Stimulated activated CD8-positive, alpha-beta memory T cell treated with anti-CD3 and anti-CD28 coated beads, Interleukin-7, amount 100 ng/mL, for 1 hour (primary cell): Measurements from ENCODE around the gene SEL1L3.
"Not testable (repeated sequence)": the region's sequence is repeated elsewhere in the genome, so short reads cannot be mapped to it uniquely, and the experiment has no call there.

ENCODE experiments used
- DNase-seq, 2 donors: peaks; one replicate each; pipeline ENCODE4 v3.0.0-alpha.2; 2020; ENCODE audit warnings: low read depth in 2 of 2

Gene SEL1L3

DNA sequence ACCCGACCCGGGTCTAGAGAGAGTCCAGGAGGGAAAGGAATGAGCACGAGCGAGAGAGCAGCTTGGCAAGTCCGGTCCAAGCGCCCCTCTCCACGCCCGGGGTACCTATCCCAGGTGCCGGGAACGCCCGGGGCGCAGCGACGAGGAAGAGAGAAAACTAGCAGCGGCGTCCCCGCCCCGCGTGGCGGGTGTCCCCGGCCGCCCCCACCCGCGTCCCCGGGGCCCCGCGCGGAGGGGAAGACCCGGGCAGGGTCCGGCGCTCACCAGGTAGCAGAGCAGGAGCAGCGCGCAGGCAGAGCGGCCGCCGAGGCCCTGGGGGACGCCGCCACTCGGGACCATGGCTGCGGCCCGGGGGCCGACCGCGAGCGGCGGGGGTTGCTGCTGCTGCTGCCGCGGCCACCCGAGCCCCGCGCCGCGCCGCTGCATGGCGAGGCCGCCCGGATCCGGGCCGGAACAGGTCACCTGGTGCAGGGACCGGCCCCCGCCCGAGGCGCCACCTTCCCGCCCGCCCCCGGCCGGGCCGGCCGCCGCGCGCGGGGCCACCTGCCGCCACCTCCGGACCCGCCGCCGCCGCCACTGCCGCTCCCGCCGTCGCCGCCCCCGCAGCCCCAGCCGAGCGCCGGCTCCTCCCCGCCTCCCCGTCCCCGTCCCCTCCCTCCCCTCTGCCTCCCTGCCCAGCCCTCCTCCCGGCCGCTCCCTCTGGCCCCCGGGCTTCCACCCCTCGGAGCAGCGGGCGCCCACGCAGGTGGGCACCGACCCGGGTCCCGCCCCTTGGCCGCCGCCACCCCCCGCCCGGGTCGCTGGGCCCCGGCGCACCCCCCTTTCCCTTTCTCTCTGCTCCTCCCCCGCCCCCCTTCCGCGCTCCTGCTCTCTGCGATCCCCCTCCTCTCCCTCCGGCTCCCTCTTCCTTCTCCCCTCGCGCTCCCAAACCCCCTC lies at the start of gene SEL1L3:
Gene SEL1L3, minus strand, starts transcription at position 578 of the 936 bp plus-strand sequence. Its CDS starts 152 bp downstream, at position 426.
- no peak for DNase-seq

DNA sequence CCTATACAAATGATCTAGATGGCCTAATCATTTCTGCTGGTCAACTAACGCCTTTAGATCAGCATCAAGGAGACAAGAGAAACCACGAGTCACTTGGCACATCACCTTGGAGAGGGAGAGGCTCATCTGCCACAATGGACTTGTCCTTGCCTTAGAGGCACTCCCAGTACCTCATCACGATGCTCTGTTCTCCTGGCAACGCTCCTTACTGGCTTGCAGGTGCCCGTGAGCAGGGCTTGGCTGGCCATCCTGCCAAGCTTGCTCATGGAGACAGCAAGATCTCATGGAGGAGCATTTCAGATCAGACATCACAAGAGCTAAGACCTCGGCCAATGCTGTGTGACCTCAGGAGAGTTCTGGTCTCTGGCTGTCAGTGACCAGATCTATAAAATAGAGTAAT lies 48.6 kb upstream of the SEL1L3 start:
- no peak for DNase-seq

DNA sequence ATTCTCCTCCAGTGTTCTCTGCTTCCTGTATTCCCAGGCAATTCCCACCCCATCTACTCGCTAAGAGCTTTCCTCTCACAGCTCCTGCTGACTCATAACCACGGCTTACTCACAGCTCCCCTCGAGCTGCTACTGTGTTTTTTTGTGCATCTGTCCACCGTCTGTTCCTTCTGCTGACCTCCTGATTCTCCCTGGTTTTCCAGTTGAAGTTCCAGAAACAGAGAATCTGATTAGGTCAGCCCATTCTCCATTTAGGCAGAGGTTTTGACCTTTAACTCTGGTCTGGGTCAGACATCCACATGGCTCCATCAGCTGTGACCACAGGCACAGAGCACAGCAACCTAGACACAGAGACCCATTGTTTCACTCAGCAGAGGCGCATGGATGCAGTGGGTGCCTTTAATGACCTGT lies 45.7 kb upstream of the SEL1L3 start:
- DNase-seq = no peak

DNA sequence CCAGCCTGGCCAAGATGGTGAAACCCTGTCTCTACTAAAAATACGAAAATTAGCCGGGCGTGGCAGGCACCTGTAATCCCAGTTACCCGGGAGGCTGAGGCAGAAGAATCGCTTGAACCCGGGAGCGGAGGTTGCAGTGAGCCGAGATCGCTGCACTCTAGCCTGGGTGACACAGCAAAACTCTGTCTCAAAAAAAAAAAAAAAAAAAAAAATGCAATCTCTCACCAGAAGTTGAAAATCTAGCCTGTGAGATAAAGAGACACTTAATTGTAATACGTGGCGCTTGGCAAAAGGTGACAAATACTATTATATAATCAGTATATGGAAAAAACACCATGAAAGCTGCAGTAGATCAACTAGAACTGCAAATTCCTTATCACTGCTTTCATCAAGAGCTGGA lies 43.3 kb upstream of the SEL1L3 start:
- not testable (repeated sequence) for DNase-seq

DNA sequence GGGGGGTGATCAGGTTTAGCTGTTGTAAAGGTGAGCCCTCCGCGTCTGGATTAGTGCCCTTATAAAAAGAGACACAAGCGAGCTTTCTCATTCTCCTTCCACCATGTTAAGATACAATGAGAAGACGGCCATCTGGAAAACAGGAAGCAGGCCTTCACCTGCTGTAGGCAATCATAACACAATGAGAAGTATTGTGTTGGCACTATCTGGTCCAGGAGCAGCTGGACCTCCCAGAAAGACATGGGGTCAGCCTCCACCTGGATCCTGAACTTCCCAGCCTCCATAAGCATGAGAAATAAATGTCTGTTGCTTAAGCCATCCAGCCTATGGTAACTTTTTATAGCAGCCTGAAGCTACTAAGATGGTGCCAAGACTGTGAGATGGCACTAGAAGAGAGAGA lies 42.6 kb upstream of the SEL1L3 start:
- DNase-seq = no peak

DNA sequence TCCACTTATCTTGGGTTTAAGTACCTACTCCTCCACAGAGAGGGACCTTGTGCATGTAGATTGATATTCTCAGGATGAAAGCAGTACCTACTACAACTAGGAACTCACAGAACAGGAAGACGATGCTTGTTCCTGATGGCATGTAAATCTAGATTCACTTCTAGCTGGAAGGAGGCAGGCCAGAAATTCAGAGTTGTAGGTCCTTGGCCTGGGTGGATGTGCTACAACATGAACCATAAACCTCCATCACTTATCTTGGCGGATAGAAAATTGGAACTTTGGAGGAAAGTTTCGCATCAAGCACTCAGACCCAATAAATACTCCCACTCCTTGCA lies 41.9 kb upstream of the SEL1L3 start:
- DNase-seq = no peak

DNA sequence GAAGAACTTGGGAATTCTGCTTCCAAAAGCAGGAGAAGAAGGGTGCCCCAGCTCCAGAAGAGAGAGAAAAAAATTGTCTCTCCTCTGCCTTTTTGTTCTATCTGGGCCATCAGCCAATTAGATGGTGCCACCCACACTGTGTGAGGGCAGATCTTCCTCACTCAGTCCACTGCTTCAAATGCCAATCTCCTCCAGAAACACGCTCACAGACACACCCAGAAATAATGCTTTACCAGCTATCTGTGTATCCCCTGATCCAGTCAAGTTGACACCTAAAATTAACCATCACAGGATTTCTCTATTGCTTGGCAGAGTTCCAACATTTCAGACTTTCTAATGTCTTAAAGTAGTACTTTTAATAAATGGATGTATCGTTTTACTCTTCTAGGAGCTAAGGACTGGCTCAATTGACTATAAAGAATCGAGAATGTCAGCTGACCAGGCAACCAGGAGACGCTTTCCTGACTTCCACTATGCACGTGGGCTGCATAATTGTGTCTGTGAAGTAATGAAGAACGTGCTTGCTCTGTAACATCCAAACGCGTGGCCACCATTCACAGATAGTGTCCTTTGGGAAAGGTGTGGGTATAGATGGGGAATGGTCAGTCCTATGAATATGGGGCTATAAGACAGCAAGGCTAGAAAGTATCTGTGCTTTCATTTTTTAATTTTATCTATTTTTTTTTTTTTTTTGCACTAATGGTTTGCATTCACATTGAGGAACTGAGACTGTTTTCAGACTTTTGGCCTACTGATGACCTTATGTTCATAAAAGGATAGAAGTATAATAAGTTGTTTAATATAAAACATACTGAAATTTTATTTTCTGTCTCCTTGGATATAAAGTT lies 41.3 kb upstream of the SEL1L3 start:
- no peak for DNase-seq

DNA sequence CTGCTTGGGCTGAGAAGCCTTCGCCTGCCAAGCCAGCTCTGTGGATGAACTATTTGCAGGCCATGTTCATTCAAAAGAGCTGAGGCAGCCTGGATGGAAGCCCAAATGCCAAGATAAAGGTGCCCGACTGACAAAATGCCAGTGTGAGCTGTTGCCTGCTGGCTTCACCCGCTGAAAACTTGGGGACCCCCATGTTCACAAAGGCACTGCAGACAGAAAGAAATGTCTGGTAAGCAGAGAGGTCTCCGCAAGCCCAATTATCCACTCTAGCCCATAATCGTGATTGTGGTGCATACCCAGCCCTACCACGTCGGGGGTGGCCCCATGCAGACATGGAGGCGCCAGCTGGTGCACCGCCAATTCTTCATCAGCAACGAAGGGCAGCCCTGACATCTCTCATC lies 38.2 kb upstream of the SEL1L3 start:
- DNase-seq = no peak

DNA sequence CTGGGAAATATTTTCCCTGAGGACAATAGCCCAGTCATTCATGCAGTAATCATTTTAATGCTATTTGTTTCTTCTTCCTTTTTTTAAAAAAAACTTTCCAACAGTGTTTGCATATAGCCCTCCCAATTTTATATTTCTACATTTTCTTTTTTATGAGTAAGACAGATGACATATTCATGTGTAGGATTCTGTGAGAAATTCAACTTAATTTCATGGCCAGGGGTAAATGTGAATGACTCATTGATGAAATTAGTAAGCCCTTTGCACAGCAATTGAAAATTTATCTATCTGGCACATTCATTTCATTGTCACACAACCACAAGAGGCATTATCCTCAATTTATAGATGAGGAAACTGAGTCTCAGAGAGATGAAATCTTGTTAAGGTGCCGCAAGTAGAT lies 37.5 kb upstream of the SEL1L3 start:
- no peak for DNase-seq

DNA sequence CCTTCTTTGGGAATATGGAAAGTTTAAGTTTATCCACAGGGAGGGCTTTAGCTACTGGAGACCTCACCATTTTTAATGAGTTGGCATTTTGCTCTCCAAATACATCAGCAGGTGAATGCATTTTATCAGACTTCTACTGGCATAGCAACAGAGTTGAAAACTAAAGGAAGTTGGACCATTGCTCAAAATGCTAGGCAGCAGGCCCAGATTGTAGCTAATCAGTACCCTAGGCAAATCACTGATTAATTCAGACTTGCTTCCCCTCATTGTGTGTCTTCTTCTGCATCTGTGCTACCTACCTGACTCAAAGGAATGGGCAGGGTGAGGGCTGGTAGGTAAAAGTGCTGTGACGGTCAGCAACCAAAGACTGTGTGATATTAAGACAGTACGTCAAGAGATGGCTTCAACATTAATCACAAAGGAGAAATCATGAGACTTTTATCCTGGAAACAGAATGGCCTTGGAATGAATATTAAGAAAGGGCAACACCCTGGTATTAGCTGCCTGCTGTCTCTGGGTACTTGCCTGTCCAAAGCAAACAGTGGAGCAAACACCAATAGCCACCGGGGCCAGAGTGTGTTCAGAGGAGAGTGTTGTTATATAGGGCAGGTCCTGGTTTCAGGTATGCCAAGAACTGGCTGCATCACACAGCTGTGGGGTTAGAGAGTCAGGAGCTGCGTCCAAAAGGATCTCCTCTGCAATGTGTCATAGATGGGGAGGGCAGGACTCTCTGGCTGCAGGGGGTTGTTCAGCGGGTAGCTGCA lies 34.2 kb upstream of the SEL1L3 start:
- no peak for DNase-seq

DNA sequence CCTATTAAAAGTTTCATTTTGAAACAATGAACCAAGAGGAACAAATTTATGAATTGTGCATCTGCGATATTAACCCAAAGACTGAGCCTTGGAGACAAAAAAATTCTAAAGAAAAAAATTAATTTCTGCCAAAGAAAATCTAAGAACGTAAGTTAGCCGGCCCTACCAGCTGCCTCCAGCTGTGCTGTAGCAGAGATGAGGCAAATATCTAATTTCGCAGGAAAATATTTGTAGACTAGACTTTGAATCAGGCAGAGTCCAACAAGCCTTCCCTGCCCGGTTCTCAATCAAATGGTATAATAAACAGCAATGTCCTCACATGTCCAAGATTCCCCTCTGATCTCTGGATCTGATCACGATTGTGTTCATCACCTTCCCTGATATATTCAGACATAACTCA lies 30.0 kb upstream of the SEL1L3 start:
- DNase-seq = no peak

DNA sequence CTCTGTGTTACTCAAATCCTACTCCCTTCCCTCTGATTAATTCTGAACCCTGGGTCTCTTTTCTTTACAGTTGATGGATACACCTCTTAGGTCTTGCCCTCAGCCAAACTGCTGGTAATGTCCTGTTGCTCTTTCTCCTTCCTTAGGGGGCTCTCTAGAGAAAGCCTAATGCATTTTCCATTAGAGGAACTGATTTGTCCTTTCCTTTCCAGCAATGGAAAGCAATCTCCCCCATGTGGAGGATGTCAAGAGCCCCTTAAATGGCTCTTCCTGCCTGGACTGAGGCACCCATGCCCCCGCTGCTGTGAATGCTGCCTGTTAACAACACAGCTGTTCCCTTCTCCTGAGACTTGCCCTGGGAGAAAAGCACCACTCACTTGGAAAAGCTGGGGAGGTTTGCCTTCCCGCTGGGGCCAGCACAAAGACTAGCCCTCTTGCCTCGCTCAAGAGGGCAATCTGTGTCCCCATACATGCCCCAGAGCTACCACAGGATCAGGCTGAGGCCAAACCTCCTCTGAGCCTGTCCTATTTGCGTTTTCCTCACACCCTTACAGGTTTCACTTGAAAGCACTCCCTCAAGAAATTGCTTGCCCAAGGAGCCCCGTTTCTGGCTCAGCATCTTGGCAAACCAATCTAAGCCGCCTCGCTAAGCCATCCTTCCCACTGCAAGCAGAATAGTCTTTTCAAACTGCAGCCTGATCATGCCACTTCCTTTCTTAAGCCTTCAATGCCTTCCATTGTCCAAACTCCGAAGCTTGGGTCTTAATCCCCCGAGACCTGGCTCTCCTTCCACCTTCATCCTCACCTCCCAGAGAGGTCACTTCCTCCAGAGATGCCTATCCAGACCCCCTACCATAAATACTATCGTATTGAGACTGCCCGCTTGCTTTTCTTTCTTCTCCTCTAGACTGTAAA lies 28.0 kb upstream of the SEL1L3 start:
- no peak for DNase-seq

DNA sequence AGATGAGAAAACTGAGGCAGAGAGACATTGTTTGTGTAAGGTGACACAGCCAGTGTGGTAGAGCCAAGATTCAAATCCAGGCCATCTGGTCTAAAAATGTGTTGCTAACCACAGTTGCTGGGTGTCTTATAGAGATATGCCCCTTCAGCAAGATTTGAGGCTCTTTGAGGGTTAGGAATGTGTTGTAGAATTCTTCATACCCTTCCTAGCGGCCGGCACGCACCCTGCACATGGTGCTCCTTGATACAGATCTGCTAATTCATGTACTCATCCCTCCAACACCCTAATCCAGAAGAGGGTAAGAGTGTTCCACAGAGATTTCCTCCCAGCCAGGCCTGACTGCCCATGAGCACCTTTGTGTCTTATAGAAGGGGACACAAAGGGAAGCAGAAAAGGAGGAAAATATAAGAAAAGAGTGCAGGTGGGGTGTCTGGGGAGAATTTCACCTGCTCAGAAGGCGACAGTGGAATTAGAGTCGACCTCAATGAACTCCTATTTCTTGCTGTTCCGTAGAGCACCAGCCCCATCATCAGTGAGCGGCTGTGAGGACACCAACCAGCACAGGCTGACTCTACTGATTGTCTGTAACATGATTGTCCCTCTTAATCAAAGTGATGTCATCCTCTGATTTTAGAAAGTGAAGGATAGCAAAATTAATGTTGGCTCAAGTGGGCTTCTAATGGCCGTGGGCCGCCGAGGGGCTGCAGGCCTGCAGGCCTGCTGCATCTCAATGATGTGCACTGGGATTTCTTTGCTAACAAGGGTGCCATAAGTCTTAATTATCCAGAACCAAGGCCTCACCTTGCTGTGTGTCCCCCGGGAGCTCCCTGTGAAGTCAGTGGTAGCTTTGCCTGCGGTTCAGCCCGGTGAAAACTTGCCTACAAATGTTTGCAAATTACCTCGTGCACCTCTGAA lies 27.1 kb upstream of the SEL1L3 start:
- DNase-seq = no peak

DNA sequence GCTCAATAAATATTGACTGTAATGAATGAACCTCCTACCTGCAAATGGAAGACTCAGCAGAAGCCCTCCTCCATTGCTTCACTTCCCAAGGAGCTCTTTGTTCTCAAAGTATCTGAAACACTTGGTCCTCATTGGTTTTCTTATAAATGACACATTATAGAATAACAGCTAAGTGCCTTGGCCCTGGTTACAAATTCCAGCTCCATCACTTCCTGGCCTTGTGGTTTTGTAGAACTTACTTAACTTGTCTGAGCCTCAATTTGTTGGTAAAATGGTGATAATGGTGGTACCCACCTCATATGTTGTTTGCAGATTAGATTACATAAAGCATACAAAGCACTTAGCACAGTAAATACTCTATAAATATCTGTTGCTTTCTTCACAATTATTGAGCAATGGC lies 26.0 kb upstream of the SEL1L3 start:
- DNase-seq = no peak

DNA sequence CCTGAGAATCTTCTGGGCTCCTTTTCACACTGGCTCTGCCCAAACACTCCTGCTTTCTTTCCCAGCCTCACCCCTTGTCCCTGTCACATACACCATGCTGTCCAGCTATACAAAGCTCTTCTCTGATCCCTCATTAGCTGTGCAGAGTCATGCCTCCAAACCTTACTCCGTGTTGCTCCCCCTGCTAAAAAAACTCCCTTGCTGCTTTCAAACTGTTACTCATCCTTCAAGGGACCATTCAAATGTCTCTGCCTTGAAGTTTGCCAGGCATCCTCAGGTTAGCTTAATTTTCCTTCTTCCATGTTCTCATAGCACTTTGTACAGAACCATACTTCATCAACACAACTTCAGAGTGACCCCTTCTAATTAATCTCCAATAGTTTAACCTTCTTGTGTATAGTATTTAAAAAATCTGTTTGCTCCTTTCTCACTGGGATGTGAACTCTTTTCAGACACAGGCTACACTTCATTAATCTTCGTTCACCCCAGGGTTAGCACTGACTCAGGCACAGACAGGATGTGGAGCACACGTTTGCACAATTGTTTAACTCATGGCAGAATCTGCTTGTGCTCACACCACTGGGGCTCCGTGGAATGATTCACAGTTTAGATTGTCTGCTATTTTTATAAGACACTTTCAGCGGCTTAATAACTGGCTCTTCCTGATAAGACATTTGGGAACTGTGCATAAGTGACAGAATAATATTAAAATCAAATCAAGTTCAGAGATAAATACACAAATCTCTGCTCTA lies 21.4 kb upstream of the SEL1L3 start:
- DNase-seq = no peak

DNA sequence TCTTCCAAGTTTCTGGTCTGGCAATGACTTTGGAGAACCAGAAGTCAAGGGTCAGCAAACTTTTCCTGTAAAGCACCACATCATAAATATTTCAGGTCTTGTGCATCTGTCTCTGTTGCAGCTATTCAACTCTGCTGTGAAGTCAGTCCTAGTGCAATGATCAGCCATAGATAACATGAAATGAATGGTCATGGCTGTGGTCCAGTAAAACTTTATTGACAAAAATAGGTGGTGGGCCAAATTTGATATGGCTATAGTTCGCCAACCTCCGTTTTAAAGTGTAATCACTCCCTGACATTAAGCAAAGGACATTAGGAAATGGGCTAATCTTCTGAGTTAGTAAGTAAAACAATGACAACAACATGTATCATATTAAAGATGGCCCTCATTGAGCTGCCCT lies 20.8 kb upstream of the SEL1L3 start:
- no peak for DNase-seq

DNA sequence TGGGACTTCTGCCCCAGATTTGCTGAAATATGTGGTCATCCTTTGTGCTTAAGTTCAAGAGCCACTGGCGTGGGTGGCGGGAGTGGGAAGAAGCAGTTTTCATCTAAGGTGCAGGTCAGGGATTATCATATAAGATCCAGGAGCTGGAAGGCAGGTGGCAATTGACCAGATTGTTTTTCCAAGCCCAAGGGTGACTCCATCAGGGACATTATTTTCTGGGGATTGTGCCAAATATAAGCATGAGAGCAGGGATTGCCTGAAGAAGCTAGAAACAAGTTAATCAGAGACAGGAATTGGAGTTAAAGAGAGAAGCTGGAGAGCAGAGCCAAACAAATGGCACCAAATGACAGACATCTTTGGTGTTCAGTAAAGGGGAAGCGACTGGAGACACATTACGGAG lies 19.4 kb upstream of the SEL1L3 start:
- no peak for DNase-seq

DNA sequence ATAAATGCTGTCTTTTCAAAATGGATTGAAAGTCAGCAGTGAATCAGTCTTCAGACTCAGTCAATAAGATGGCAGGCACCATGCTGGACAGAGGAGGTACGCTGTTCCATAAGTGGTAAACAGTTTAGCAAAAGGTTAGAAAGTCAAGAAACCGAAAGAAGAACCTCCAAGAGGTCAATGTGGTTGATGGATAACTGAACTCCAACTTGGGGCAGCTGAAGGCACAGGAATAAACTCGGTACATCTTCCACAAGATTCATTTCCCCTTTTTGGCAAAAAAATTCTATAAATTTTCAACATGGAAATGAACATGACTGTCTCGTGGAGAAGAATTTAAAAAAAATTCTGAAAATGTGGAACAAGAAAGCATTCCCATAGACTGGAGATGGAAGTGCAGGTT lies 18.4 kb upstream of the SEL1L3 start:
- no peak for DNase-seq

DNA sequence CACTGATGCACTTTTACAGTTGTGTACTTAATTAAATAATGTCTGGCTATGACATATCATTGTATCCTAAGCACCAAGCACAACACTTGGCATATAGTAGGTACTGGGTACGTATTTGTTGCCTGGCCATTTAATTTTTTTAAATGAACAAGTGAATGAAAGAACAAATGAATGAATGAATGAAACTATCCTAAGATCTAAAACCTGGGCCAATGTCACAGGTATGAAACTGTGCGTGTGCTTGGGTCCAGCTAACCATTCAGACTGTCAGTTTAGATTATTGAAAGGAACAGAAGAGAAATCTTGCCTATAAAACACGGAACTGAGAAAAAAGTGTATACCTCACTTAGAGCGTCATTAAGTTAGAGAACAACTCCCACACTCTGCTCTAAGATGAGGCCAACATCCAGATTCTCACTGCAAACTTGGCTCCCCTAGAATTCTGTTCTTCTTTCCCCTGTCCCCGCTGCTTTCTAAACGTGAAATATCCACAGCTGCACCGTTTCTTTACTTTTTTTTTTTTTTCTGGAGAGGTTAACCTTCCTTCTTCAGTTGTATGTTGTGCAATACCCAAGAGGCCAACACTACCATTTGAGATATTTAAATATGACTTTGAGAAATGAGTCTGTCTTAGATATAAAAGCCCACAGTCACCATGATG lies 17.3 kb upstream of the SEL1L3 start:
- DNase-seq = no peak
